B cell (primary cell): ENCODE measurements around the gene SLC48A1.

Experiments
- CTCF ChIP-seq: fragments of 200-600 bp; IDR thresholded peaks from one replicate; pipeline ENCODE4 v1.8.0; 2022; ENCODE audit warnings: antibody characterized with exemption, mild to moderate bottlenecking
- EZH2 ChIP-seq: IDR thresholded peaks from 2 replicates; pipeline ENCODE4 v1.6.1; 2012; ENCODE audit warnings: borderline replicate concordance, low read depth, mild to moderate bottlenecking, moderate library complexity, low read length; ENCODE audit not compliant: insufficient read depth, poor library complexity, severe bottlenecking

GRCh38 chr12:47801170-47801903, 28.3 kb downstream of the SLC48A1 start:
- no peak for TF ChIP-seq CTCF
- TF ChIP-seq EZH2 = no peak
